AG04449 (cell line): ENCODE measurements around the gene FLT3.

Experiments used
- CTCF ChIA-PET: fragments of 350-600 bp; formaldehyde crosslinking; extraction: SDS; loops from one replicate; lab custom pipeline; 2021; ENCODE audit warnings: antibody characterized with exemption; lab: Yijun Ruan, JAX
- POLR2A ChIA-PET: fragments of 400-600, 350-600 bp; formaldehyde crosslinking; extraction: SDS; loops from one replicate; lab custom pipeline; 2020; ENCODE audit warnings: antibody characterized with exemption, inconsistent platforms; lab: Yijun Ruan, JAX
- DNase-seq: peaks from one replicate; pipeline ENCODE4 v3.0.0-alpha.2; 2010; ENCODE audit warnings: low read depth, low spot score
- H3K4me3 ChIP-seq: 2 replicates; pipeline ENCODE4 v1.5.1; 2011; ENCODE audit warnings: low read depth, mild to moderate bottlenecking, control low read depth, low read length
- TF ChIP-seq, protein P1 (sequence below): IDR thresholded peaks from one replicate; pipeline ENCODE4 v1.5.1; 2011; ENCODE audit warnings: mild to moderate bottlenecking, moderate library complexity, low read length, control low read depth, inconsistent platforms; ENCODE audit not compliant: insufficient read depth; ENCODE audit errors: missing control alignments

FLT3 gene

DNA sequence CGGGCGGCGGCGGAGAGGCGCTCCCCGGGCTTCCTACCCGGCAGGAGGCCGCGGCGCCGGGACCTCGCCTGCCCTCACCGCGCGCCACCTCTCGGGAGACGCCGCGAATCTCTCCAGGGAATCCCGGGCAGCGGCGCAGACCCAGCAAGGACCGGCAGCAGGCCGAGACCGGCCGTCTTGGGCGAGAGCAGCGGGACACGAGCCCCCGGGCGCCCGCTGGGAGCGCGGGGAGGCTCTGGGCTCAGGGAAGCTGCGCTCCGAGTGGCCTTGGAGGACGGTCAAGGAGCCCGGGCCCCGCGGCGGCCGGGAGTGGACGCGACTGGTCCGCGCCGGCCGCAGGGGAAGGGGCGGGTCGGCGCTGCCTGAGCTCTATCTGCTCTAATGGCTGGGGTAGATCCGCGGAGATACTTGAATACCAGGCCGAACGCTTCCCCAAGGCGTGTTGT lies 145.9 kb downstream of the FLT3 start:
- ChIA-PET CTCF (interaction anchor here (0.6 to 6.2 kb wide), 43 partner anchors 8 to 971 kb away, joined by 3 to 111 read pairs (median 5); no protein-coding TSS in a partner anchor), POLR2A (no interaction called here)
- DNase-seq, result no peak
- peak overlapping the region; percentile 56 for H3K4me3 ChIP-seq
- TF ChIP-seq, protein P1, sequence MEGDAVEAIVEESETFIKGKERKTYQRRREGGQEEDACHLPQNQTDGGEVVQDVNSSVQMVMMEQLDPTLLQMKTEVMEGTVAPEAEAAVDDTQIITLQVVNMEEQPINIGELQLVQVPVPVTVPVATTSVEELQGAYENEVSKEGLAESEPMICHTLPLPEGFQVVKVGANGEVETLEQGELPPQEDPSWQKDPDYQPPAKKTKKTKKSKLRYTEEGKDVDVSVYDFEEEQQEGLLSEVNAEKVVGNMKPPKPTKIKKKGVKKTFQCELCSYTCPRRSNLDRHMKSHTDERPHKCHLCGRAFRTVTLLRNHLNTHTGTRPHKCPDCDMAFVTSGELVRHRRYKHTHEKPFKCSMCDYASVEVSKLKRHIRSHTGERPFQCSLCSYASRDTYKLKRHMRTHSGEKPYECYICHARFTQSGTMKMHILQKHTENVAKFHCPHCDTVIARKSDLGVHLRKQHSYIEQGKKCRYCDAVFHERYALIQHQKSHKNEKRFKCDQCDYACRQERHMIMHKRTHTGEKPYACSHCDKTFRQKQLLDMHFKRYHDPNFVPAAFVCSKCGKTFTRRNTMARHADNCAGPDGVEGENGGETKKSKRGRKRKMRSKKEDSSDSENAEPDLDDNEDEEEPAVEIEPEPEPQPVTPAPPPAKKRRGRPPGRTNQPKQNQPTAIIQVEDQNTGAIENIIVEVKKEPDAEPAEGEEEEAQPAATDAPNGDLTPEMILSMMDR, result no peak

DNA sequence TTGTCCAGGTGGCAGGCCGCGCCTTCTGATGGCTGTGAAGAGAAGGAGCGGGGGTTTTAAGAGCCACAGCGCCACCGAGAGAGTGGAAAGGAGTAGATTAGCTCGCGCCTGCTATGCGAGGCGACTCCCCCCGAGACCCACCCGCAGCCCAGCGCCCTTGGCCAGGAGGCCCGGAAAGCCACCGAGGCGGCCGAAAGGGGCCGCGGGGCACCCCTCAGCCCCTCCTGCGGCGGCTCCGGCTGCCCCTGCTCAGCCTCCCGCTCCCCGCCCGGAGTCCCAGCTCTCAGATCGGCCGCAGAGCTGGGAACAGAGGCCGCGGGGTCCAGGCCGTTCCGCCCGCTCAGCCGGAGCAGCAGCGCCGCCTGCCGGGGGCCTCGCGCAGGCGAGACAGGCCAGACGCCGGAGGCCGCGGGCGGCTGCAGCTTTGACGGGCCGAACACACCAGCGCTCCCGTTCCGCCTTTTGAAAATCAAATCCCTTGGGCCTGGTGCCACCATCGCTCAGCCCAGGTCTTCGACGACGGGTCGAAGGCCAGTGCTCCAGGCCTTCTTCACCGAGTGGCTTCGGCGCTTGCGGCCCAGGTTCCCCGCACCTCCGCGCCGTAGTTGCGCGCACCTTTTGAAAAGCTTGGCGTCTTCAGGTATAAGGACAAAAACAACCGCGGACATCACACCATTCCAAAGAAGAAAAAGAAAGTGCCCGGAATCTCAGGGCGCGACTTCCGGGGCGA lies 146.5 kb downstream of the FLT3 start:
- CTCF ChIA-PET, result interaction anchor here (0.6 to 6.2 kb wide), 49 partner anchors 8 to 971 kb away, joined by 3 to 111 read pairs (median 4); no protein-coding TSS in a partner anchor
- DNase-seq, result no peak
- TF ChIP-seq, protein P1, result peak; percentile 84
- peak overlapping the region; percentile 56 for H3K4me3 ChIP-seq
- POLR2A ChIA-PET, result no interaction called here
